ELF-1 (cell line): ENCODE data around the gene WNT7B.
"Not testable (repeated sequence)": the region's sequence is repeated elsewhere in the genome, so short reads cannot be mapped to it uniquely, and the experiment has no call there.

Experiments
- DNase-seq: peaks from one replicate; pipeline ENCODE4 v3.0.0-alpha.2; 2016; ENCODE audit warnings: low read depth, low spot score

The WNT7B gene

DNA sequence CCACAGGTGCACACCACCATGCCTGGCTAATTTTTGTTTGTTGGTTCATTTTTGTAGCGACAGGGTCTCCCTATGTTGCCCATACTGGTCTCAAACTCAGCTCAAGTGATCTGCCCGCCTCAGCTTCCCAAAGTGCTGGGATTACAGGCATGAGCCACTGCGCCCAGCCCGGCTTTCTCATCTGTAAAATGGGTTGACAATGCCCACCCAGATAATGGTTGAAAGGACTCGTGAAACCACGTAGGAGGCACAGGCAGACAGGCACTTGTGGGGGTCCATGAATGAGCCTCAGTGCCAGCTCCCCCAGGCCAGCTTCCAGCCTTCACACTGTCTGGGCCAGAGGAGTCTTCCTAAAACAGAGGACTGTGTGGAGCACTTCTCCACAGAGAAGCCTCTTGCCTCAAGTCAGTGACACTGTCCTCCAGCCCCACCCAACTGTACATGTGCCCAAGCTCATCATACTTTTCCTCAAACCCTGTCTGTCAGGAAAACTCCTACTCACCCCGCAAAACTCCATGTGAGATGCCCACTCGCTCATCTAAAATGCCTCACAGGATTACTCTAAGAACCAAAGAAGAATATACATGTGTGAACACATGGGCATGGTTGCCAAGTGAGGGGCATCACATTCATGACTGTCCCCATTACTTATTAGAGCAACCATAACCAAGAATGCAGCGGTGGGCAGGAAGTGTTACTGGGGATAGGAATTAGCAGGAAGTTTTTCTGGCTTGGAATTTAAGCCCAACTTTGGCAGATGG is 32.1 kb upstream of the WNT7B start:
- DNase-seq = no peak

DNA sequence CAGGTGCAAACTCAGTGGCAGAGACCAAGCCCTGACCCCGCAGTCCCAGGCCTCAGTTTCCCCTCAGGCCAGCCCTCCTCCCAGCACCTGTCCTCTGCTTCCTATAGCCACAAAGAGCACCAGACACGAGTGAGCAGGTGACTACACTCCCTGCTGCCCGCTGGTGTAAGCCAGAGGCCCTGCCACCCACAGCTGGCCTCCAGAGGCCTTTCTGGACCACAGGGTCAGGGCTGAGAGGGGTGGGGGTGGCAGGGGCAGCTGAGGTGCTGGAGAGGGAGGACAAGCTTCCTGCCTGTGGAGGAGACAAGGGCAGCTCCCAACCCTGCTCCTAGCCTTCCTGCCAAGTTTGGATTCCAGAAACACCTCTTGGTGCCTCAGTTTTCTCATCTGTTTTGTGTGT is 31.3 kb upstream of the WNT7B start:
- no peak for DNase-seq

DNA sequence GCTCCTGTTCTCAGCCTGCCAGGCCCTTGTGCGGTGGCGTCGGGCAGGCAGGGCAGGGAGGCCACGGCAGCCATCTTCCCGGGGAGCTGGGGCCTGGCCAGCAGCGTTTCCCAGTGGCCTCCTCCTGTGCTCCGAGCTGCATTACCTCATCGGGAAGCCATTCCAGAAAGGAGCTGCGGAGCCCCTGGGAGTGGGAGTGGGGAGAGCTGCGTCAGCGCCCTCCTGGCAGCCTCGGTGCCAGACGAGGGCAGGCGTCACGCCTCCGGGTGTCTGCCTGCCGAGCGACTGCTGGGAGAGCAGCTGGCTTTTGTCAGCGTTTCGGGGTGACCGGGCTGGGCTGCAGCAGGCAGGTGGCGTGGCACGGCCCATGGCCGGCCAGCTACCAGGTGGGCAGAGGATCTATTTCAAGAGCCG is 30.9 kb upstream of the WNT7B start:
- DNase-seq = peak; percentile 42

GRCh38 chr22:46007003-46007847 is 30.3 kb upstream of the WNT7B start:
- peak; percentile 50 for DNase-seq

- peak; percentile 82 for DNase-seq
Observed at GRCh38 chr22:46006379-46007002, 29.5 kb upstream of the WNT7B start.

- DNase-seq = not testable (repeated sequence)
Observed at GRCh38 chr22:46005116-46005705, 28.2 kb upstream of the WNT7B start.

DNA sequence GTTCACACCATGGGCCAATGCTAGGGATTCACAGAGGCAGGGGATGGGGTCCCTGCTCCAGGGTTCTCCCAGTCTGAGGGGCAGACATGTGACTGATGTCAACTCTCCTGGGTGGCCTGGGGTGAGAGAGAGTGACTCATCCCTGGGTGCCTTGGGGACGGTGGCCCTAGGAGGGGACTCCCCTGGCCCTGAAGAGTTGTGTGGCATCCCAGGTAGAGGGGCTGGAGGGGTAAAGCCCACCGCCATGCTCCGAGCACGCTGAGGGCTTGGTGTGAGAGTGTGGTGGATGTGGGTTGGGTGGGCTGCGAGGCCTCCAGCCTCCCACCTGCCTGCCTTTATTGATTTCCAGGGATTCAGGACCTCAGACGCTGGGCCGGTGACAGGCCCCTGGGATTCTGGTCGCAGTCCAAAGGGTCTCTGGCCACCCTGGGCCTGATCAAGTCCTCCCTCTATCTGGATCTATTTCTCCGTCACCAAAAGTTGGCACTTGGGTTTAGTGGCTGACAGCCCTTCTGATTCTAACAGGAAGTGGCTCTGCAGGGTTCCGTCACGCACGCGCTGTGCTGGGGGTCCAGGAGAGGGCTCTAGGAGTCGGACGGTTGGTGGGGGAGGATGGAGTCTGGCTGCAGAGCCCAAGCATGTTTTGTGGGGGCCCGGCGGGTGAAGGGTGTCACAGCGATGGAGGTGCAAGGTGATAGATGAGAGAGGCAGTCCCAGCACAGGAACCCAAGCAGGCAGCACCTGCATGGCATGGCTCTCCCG is 27.3 kb upstream of the WNT7B start:
- DNase-seq = no peak

GRCh38 chr22:46003271-46004091 is 26.5 kb upstream of the WNT7B start:
- DNase-seq = no peak

GRCh38 chr22:46002757-46003270 is 25.9 kb upstream of the WNT7B start:
- no peak for DNase-seq

GRCh38 chr22:46001426-46002106 is 24.6 kb upstream of the WNT7B start:
- peak; percentile 50 for DNase-seq

DNA sequence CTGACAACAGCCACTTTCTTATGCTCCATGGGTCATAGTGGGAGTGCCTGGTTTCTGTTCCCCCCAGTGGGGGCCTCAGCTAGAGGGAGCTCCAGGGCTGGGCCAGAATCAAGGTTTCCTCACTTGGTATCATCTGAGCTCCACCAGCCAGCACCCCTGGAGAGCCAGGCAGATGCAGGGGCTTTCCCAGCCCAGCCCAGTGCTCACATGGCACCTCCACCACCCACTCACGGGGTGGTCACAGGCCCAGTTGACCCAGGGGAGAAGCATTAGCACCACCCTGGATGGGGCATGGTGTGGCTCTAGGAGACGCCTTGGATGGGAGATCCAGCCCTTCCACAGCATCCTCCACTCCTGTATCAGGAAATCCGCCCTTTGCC is 24.1 kb upstream of the WNT7B start:
- no peak for DNase-seq

DNA sequence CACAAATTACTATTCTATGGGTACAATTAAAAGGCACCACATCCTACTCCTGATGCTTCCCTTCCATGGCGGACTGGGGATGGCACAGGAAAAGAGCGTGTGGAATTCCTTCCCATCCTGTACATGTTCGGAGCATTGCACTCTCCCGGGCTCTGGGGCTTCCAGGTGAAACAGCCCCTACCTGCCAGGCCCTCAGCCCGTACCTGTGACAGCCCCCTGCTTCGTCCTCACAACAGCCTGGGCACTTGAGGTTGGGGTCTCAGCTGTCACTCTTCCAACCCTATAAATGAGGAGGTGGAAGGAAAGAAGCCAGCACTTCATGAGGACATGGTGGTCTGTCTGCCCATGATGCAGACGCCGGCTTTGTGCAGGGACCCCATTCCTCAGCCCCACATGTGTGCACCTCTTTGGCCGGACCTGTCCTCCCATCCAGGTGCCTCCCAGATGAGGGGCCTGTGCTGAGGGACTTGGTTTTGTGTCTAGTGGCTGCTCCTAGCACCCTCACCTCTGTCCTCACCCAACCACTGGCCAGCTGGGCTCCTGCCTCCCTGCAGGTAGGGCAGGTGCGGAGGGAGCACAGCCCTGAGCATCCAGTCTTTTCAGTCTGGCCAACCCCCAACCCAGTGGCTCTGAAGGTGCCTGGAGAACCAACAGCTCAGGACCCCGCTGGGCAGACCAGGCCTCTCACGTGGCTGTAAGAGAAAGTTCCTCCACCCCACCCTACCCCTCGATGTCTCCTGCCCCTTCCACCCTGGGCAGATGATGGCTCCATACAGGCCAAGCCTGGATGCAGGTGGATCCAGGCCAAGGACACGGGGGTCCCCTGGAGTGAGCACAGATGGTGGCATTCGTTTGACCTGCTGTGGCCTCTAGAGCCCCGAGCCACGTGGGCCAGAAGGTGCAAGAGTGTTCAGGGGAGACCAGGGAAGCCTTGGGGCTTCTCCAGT is 23.4 kb upstream of the WNT7B start:
- no peak for DNase-seq

DNA sequence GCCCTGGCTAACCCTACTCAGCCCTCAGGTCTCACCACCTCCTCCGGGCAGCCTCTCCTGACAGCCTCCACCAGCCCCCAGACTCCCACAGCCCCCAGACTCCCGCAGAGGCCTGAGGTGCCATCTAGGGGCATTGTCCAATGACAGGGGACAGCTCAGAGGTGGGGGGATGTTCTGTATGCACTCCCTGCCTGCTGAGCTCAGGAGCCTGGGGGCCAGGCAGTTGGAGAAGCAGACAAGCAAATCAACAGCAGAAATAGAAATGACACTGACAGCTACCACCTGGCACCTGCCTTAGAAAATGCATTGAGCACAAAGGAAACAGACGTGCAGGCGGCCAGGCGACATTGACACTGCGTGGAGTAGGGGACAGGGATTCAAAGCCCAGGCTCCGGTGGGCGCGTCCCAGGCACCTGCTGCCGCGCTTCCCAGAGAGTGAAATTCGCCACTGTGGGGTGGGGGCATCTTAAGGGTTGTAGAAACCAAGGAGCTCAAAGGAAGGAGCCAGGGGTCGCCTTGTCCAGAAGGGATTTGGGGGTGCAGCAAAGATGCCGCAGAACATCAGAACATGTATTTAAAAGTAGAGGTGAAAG is 22.5 kb upstream of the WNT7B start:
- no peak for DNase-seq

GRCh38 chr22:45998638-45999378 is 21.8 kb upstream of the WNT7B start:
- DNase-seq = no peak

DNA sequence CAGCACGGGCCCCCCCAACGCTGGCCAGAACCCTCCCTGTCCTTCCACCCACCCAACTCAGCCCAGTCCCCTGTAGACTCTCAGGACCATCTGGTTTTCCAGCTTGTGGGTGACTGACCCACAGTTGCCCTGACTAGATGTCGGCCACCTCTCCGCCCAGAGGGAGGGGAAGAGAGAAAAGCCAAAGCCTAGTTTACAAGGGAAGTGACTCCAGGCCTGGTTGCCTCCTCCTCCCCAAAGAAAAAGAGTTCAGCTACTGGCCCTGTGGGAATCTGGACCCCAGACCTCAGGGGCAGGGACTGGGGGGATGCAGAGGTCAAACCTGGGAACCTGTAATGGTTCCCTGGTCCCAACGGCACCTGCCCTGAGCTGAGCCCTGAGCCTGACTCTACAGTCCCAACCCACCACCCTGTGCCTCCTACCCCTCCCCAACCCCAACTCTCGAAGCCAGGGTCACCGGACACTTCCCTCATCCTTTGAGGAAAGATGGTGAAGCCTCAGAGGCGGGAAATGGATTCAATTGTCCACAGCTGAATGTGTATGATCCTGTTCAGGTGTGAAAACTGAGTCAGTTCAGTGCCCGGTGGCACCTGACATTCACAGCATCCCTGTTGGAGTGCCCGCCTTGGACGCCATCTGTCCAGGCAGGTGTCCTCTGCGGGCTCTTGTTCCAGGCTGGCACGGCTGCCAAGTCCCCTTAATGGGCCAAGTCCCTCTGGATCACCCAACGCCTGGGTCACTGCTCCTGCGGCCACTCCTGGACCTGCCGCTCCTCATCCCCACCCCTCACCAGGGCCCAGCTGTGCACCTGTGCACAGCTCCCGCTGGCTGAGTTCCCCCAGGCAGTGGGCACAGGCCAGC is 21.0 kb upstream of the WNT7B start:
- no peak for DNase-seq

- peak; percentile 67 for DNase-seq
Observed at GRCh38 chr22:45997077-45997776, 20.3 kb upstream of the WNT7B start.
